Fibroblast of pulmonary artery (primary cell): ENCODE data around the gene ZNFX1.

ENCODE experiments used
- DNase-seq: peaks from one replicate; pipeline ENCODE4 v3.0.0-alpha.2; 2010; ENCODE audit warnings: low read depth
- H3K4me3 ChIP-seq: replicated peaks from 2 replicates; pipeline ENCODE4 v1.5.1; 2011; ENCODE audit warnings: low read depth, mild to moderate bottlenecking, control low read depth, low read length, moderate library complexity
- TF ChIP-seq, protein P1 (sequence below): IDR thresholded peaks from 2 replicates; pipeline ENCODE4 v1.5.1; 2011; ENCODE audit warnings: mild to moderate bottlenecking, control low read depth, low read length, inconsistent platforms; ENCODE audit errors: missing control alignments

The ZNFX1 gene

DNA sequence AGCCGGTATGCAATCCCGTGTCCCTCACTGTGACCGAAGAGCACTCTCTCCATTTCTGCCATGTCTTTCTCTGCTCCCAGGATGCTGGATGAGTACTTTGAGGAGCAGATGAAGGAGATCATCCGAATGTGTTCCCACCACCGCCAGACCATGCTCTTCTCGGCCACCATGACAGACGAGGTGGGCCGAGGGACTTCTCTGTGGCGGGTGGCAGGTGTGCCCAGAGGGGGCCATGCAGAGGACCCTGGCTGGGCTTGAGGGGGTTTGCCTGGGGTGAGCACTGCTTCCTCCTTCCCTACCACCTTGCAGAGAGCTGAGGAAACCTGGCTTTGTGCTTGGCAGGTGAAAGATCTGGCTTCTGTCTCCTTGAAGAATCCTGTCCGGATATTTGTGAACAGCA lies 44.6 kb downstream of the ZNFX1 start:
- no peak overlapping the region for H3K4me3 ChIP-seq
- DNase-seq, result no peak
- TF ChIP-seq, protein P1, sequence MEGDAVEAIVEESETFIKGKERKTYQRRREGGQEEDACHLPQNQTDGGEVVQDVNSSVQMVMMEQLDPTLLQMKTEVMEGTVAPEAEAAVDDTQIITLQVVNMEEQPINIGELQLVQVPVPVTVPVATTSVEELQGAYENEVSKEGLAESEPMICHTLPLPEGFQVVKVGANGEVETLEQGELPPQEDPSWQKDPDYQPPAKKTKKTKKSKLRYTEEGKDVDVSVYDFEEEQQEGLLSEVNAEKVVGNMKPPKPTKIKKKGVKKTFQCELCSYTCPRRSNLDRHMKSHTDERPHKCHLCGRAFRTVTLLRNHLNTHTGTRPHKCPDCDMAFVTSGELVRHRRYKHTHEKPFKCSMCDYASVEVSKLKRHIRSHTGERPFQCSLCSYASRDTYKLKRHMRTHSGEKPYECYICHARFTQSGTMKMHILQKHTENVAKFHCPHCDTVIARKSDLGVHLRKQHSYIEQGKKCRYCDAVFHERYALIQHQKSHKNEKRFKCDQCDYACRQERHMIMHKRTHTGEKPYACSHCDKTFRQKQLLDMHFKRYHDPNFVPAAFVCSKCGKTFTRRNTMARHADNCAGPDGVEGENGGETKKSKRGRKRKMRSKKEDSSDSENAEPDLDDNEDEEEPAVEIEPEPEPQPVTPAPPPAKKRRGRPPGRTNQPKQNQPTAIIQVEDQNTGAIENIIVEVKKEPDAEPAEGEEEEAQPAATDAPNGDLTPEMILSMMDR, result no peak

- no peak for DNase-seq
- H3K4me3 ChIP-seq, result no peak overlapping the region
- TF ChIP-seq, protein P1, result no peak
Measured at GRCh38 chr20:49231471-49231870, 46.4 kb downstream of the ZNFX1 start.

DNA sequence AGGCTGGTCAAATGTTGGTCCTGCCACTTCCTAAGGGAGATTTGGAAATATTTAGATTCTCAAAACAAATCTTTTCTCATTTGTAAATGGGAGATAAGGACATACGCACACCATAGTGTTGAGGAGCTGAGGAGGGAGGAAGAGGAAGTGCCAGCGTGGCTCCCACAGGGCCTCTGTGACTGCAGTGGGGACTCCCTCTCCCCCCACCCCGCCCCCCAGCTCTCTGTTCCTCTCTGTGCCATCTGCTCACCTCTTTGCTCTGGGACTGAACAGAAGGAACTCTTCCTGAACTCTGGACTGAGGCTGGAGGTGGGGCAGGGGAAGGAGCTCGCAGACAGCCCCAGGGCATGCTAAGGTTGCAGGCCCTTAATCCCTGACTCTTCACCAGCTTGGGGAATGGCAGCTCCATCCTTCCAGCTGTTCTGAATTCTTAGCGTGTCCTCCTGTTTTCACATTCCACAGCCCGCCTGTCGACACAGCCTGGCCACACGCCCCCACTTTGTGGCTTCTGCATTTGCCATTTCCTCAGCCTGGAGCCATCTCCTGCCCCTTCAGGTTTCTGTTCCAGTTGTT lies 47.2 kb downstream of the ZNFX1 start:
- DNase-seq, result no peak
- TF ChIP-seq, protein P1, result no peak
- no peak overlapping the region for H3K4me3 ChIP-seq

- H3K4me3 ChIP-seq, result no peak overlapping the region
- no peak for DNase-seq
- TF ChIP-seq, protein P1, result no peak
Measured at GRCh38 chr20:49230021-49230420, 47.8 kb downstream of the ZNFX1 start.

DNA sequence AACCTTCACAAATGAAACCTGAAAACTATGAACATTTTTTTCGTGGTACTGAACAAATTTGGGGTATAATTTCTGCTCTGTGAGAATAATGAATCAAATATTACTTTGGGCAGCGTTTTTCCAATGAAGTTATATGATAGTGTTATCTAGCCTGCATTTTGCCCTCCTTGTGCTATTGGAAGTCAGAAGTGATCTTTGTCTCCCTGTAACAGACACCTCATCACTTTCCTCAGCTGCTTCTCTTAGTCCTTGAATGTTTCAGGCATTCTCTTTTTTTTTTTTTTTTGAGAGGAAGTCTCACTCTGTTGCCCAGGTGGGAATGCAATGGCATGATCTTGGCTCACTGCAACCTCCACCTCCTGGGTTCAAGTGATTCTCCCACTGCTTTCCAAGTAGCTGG lies 48.5 kb downstream of the ZNFX1 start:
- no peak for DNase-seq
- no peak overlapping the region for H3K4me3 ChIP-seq
- TF ChIP-seq, protein P1, result no peak

GRCh38 chr20:49228676-49229075 lies 49.2 kb downstream of the ZNFX1 start:
- no peak overlapping the region for H3K4me3 ChIP-seq
- no peak for DNase-seq
- TF ChIP-seq, protein P1, result no peak

GRCh38 chr20:49225896-49226295 lies 52.0 kb downstream of the ZNFX1 start:
- TF ChIP-seq, protein P1, result no peak
- DNase-seq, result no peak
- H3K4me3 ChIP-seq, result no peak overlapping the region
